Endodermal cell (in vitro differentiated cells): ENCODE data around the gene KIAA0040. TPM values are rescaled to one million over a fixed set of nuclear protein-coding genes. Genes with fewer than 3 reads are reported as not detected.

Experiments used
- DNase-seq: peaks from one replicate; pipeline ENCODE4 v3.0.0-alpha.2; 2017
- H3K27ac ChIP-seq: 2 replicates; pipeline ENCODE4 v1.5.1; 2013; ENCODE audit warnings: mild to moderate bottlenecking, low read depth, low read length, moderate library complexity
- H3K27me3 ChIP-seq: 2 replicates; pipeline ENCODE4 v1.6.1; 2013; ENCODE audit warnings: mild to moderate bottlenecking, low read length, moderate library complexity; ENCODE audit not compliant: insufficient read depth, control insufficient read depth, poor library complexity, severe bottlenecking
- H3K36me3 ChIP-seq: 2 replicates; pipeline ENCODE4 v1.7.0; 2013; ENCODE audit warnings: mild to moderate bottlenecking, low read length, moderate library complexity; ENCODE audit not compliant: control insufficient read depth, insufficient read depth
- H3K4me1 ChIP-seq: one replicate; pipeline ENCODE4 v1.7.0; 2013; ENCODE audit warnings: low read length; ENCODE audit not compliant: control insufficient read depth, insufficient read depth
- H3K4me3 ChIP-seq: 2 replicates; pipeline ENCODE4 v1.5.1; 2013; ENCODE audit warnings: mild to moderate bottlenecking, low read length, moderate library complexity
- H3K9ac ChIP-seq: 2 replicates; pipeline ENCODE4 v1.6.1; 2013; ENCODE audit warnings: mild to moderate bottlenecking, low read length, moderate library complexity; ENCODE audit not compliant: poor library complexity, severe bottlenecking; ENCODE audit errors: extremely low read depth
- H3K9me3 ChIP-seq: 2 replicates; pipeline ENCODE4 v1.6.1; 2013; ENCODE audit warnings: mild to moderate bottlenecking, low read length, moderate library complexity; ENCODE audit not compliant: control insufficient read depth
- H3K27ac Mint-ChIP-seq: 2 replicates; pipeline ENCODE4 v1.8.0; 2020; ENCODE audit warnings: mixed read lengths
- H3K27me3 Mint-ChIP-seq: 2 replicates; pipeline ENCODE4 v1.8.0; 2021; ENCODE audit warnings: mild to moderate bottlenecking, mixed read lengths; ENCODE audit not compliant: insufficient read depth
- H3K36me3 Mint-ChIP-seq: 2 replicates; pipeline ENCODE4 v1.8.0; 2020; ENCODE audit warnings: low read depth, mixed read lengths
- H3K4me1 Mint-ChIP-seq: 2 replicates; pipeline ENCODE4 v1.8.0; 2020; ENCODE audit warnings: mixed read lengths
- H3K4me3 Mint-ChIP-seq: 2 replicates; pipeline ENCODE4 v1.8.0; 2020; ENCODE audit warnings: mild to moderate bottlenecking, moderate library complexity, mixed read lengths
- H3K9me3 Mint-ChIP-seq: 2 replicates; pipeline ENCODE4 v1.8.0; 2020; ENCODE audit warnings: mild to moderate bottlenecking, mixed read lengths
- WGBS, 2 experiments: methylation state at CpG; one replicate each; pipeline versions ENCODE4 v1.1.5 to v1.1.7; 2013; ENCODE audit warnings: missing lambda C conversion rate in 2 of 2, mixed read lengths in 1 of 2; ENCODE audit not compliant: insufficient coverage in 1 of 2, insufficient read length in 1 of 2; 5-methylcytosine and 5-hydroxymethylcytosine counted together
- total RNA-seq, 2 donors: library from RNA; stranded (reverse); fragmentation: NEBNext Ultra II Directional in 1 of 2; extraction: Animal tissue kit (Norgen Biotek cat#: 25700) in 1 of 2; gene quantifications; 2 replicates in 1 of 2; 3 replicates in 1 of 2; pipeline ENCODE4 v1.2.1, GENCODE V29; 2021
- TF ChIP-seq, protein P1 (sequence below): fragments of 200-600 bp; sonication (generic); conservative IDR thresholded peaks from 2 replicates; pipeline ENCODE4 v1.5.0; 2021; ENCODE audit warnings: antibody characterized with exemption, mild to moderate bottlenecking

KIAA0040 gene
- total RNA-seq, 2 donors from 2014 or later, result 9.2 to 12.9 TPM

- 89 to 90% methylated on average over 5 to 6 of the region's 6 CpGs for WGBS, 2 experiments
- no peaks in the 10 kb centered on the region for H3K9me3 ChIP-seq
- TF ChIP-seq, protein P1, sequence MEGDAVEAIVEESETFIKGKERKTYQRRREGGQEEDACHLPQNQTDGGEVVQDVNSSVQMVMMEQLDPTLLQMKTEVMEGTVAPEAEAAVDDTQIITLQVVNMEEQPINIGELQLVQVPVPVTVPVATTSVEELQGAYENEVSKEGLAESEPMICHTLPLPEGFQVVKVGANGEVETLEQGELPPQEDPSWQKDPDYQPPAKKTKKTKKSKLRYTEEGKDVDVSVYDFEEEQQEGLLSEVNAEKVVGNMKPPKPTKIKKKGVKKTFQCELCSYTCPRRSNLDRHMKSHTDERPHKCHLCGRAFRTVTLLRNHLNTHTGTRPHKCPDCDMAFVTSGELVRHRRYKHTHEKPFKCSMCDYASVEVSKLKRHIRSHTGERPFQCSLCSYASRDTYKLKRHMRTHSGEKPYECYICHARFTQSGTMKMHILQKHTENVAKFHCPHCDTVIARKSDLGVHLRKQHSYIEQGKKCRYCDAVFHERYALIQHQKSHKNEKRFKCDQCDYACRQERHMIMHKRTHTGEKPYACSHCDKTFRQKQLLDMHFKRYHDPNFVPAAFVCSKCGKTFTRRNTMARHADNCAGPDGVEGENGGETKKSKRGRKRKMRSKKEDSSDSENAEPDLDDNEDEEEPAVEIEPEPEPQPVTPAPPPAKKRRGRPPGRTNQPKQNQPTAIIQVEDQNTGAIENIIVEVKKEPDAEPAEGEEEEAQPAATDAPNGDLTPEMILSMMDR, result no peak
- peak; percentile 24 for DNase-seq
- no peak overlapping the region for H3K27ac ChIP-seq
- H3K4me1 ChIP-seq, result peaks cover 14% of the 10 kb centered on the region
- H3K36me3 ChIP-seq, result no peaks in the 10 kb centered on the region
- Mint-ChIP-seq H3K27ac (no peak overlapping the region), H3K9me3 (no peaks in the 10 kb centered on the region), H3K36me3 (no peaks in the 10 kb centered on the region), H3K4me3 (no peak overlapping the region), H3K4me1 (peaks cover 15% of the 10 kb centered on the region), H3K27me3 (peaks cover 7% of the 10 kb centered on the region)
- H3K27me3 ChIP-seq, result no peaks in the 10 kb centered on the region
- H3K4me3 ChIP-seq, result no peak overlapping the region
- H3K9ac ChIP-seq, result no peak overlapping the region
Observed at GRCh38 chr1:175133673-175134435, 58.7 kb downstream of the KIAA0040 start.

GRCh38 chr1:175132436-175132835, 60.1 kb downstream of the KIAA0040 start:
- Histone ChIP-seq H3K4me3 (no peak overlapping the region), H3K9me3 (no peaks in the 10 kb centered on the region), H3K27ac (no peak overlapping the region), H3K9ac (no peak overlapping the region), H3K4me1 (peaks cover 14% of the 10 kb centered on the region), H3K36me3 (no peaks in the 10 kb centered on the region), H3K27me3 (no peaks in the 10 kb centered on the region)
- H3K4me1 Mint-ChIP-seq, result peaks cover 15% of the 10 kb centered on the region
- TF ChIP-seq, protein P1, result no peak
- no peaks in the 10 kb centered on the region for H3K9me3 Mint-ChIP-seq
- no peak overlapping the region for H3K27ac Mint-ChIP-seq
- peaks cover 7% of the 10 kb centered on the region for H3K27me3 Mint-ChIP-seq
- no peaks in the 10 kb centered on the region for H3K36me3 Mint-ChIP-seq
- WGBS, 2 experiments, result 100% methylated on average over 1 of the region's 1 CpG; no CpG with 5 or more reads in 1 of the 2 experiments
- DNase-seq, result peak; percentile 26
- no peak overlapping the region for H3K4me3 Mint-ChIP-seq

GRCh38 chr1:175131095-175131494, 61.5 kb downstream of the KIAA0040 start:
- Mint-ChIP-seq H3K9me3 (no peaks in the 10 kb centered on the region), H3K4me3 (no peak overlapping the region), H3K4me1 (peaks cover 15% of the 10 kb centered on the region), H3K27me3 (peaks cover 5% of the 10 kb centered on the region), H3K27ac (no peak overlapping the region), H3K36me3 (no peaks in the 10 kb centered on the region)
- H3K4me3 ChIP-seq, result no peak overlapping the region
- no peak overlapping the region for H3K27ac ChIP-seq
- H3K27me3 ChIP-seq, result no peaks in the 10 kb centered on the region
- no peak overlapping the region for H3K9ac ChIP-seq
- H3K36me3 ChIP-seq, result no peaks in the 10 kb centered on the region
- WGBS, 2 experiments, result 86 to 100% methylated on average over 1 of the region's 1 CpG
- DNase-seq, result peak; percentile 5
- TF ChIP-seq, protein P1, result no peak
- peaks cover 14% of the 10 kb centered on the region for H3K4me1 ChIP-seq
- no peaks in the 10 kb centered on the region for H3K9me3 ChIP-seq
